Inflammatory macrophage treated with lipopolysaccharide for 4 hours (primary cell): ENCODE measurements around the gene C11orf21.

ENCODE experiments used
- DNase-seq: peaks from one replicate; pipeline ENCODE4 v3.0.0-alpha.2; 2020

Gene C11orf21

DNA sequence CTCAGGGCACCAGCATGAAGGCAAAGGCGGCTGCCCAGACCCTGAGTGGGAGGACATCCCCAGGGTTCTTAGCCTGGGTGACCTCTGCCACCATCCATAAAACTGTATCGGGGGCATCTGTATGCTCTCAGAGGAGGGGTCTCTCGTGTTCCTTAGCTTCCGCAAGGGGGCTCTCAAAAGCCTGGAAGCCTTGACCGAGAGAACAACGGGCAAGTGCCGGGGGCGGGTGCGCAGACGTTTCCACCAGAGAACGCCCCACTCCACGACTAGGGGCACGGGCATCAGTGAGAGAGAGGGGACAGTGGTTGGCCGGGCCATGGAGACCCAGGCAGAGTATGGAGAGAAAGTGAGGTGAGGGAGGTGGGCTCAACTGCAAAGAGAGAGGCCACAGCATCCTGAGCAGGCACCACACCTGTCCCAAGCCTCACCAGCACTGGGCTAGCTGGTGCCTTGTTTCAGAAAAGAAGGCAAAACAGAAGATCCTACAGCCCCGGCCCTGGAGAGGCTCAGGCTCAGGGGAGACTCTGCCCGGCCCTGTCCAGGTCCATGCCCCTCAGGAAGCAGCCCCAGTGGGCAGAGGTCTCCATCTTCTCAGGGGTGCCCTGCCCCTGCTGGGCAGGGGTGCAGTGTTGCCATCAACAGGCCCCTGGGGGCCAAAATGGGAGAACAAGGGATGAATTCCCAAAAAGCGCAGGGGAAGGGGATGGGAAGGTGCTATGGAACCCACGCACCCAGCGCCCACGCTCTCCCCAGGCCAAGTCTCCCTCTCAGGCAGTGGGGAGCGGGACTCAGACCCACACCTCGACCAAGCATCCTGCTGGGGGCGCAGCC is 6.0 kb upstream of the C11orf21 start:
- DNase-seq, result no peak

- no peak for DNase-seq
Observed at GRCh38 chr11:2306877-2307500, 5.3 kb upstream of the C11orf21 start.

GRCh38 chr11:2306452-2306823 is 4.7 kb upstream of the C11orf21 start:
- DNase-seq, result no peak

GRCh38 chr11:2305788-2306451 is 4.2 kb upstream of the C11orf21 start:
- no peak for DNase-seq

GRCh38 chr11:2305140-2305778 is 3.5 kb upstream of the C11orf21 start:
- DNase-seq, result peak; percentile 76

DNA sequence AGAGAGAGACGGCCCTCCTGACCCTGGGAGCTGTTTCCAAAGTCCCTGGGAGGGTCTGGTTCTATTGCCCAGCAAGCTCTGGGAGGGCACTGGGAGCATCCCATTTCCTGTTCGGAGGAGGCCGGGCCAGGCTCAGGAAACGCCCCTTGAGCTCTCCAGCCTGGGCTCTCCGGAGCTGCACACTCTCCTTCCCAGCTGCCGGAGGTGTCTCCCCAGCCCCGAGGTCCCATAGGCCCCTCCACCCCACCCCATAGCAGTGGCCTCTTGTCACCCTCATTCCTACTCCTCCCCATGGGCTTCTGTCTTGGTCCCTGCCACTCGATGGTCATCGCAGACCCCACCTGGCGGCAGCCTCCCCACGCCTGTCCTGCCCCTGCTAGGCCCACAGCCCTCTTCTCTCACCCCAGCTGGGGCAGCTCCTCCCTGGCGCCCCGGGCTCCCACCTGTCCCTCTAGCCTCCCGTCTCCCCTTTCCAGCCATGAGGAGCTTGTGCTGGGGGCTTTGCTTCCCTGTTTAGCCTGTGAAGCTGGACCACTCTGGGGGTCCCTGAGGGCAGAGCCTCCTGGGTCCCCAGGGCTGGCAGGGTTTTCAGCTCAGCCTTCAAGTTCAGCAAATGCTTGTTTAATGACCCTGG is 2.9 kb upstream of the C11orf21 start:
- DNase-seq, result no peak

GRCh38 chr11:2303627-2304505 is 2.1 kb upstream of the C11orf21 start:
- DNase-seq, result no peak

GRCh38 chr11:2302896-2303626 is 1.3 kb upstream of the C11orf21 start:
- DNase-seq, result peak; percentile 43

DNA sequence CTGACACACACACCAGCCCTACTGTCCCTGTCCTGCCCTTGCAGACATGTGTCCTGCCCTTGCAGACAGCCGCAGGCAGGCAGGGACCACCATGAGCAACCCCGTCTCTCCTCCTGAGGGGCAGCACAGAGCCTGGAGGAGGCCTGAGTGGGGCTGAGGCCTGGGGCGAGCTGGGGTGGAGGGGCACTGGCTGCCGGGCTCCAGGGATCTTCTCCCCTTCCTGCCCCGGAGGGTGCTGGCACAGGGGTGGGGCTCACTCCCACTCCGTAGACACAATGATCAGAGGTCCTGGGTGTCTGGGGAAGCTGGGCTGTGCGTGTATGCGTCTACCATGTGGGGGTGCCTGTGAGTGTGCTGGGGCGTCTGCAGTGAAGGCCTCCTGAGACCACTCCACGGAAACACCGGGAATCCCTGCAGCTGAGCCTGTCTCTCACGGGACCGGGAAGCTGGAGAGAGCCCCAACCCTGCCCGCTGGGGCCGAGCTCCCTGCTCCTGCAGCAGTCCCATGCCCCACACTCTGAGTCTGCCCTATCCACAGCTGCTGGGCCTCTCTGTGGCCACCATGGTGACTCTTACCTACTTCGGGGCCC is 683 bp upstream of the C11orf21 start:
- peak; percentile 42 for DNase-seq

DNA sequence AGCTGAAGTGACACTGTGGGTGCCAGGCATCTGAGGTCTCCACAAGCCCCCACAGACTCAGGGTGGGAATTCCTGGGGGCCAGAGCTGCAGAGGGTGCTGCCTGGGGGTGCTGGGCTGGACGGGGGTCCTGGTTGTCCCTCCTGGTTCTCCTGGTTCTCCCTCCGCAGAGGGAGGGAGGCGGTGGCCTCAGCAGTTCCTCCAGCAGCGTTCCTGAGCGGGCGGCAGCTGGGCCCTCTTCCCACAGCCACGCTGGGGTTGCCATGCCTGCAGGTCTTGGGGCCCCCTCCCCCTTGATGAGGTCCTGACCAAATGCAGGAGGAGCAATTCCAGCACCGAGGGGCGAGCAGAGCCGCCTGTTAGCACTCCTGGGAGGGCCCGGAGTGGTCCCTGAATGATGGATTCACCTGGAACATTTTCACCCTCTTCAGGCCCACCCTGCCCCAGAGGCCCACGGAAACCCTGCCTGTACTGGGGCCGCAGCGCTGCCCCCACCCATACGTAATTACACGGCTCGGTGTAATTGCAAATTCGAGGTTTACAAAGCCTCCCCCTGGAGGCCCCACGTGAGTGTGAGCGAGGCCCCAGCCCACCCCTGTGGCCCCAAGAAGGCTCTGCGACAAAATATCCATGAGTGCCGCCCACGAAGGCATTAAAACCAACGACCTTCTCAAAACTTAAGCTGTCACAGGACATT is 635 bp downstream of the C11orf21 start:
- DNase-seq, result peak; percentile 10

DNA sequence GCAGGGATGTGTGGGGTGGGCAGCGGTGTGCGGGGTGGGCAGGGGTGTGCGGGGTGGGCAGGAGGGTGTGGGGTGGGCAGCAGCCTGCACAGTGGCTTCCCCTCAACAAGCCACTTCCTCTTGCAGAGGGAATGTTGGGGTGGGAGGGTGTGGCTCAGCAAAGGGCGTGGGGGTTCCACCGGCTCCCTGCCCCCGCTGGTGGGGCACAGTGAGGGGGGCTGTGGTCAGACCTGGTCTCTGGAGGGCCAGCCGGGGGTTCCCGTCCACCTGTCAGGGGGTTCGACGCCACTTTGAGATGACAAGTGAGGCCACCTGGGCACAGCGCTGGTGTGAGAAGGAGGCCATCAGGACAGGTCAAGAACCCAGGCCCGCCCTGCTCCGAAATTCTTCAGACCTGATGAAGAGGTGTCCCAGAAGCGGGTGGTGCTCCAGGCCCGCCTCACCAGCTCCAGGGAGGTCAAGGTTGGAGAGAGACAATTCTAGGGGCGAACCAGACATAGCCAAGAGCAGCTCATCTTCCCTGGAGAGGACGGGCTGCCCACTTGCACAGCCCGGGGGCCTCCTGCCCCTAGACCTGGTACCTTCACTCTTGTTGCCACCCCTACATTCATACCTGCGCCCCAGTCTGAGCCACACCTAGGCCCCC is 1.3 kb downstream of the C11orf21 start:
- DNase-seq, result no peak

DNA sequence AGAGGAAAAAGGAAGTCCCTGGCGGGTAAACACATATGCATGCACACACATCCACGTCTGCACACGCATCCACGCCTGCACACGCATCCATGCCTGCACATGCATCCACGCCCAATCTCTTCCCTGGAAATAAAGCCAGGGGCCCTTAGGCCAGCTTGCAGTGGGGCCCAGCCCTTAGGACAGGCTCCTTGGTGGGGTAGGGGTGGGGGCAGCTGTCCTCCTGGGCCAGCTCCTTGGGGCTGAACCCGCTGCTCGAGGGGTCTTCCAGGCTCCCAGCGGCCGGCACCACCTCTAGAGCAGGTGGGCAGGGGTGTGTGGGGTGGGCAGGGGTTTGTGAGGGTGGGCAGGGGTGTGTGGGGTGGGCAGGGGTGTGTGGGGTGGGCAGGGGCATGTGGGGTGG is 1.9 kb downstream of the C11orf21 start:
- no peak for DNase-seq

DNA sequence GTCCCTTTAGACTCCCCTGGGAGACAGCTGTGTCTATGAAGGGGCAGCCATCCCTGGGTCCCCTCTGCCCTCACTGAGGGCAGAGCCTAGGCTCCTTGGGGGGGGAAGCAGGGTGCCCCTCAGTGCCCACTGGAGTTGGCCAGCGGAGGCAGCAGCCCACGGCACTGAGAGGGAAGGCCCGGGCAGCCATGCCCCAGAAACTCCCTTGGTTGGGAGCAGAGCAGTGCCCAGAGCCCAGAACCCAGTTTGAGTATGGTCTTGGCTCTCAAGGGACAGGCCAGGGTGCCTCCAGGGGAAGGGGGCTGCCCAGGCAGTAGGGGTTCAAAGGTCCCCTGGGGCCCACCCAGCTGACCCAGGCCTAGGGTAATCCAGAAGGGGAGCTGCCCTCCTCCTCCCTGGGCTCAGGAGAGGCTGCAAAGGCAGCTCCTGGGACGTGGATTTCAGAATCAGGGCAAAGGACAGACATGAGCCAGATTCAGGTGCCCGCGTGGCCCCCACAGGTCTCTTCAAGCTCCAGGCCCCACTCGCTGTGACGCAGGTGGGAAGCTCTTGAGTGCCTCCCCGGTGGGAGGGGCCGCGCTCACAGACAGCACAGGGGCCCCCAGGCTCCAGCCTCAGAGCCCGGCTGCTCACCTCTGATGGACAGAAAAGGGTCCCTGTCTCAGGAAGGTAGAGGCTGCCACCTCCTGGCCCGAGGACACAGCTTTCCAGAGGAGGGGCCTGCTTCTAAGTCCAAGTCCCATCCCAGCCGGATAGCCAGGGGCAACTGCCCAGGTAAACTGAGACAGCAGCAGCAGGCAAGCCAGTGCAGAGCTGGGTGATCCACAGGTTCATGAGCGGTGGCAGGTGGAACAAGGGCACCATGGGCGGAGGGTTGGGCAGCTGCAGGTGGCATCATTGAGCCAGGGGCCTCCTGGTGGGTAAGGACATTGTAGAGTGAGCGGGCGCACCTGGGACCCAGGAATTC is 2.6 kb downstream of the C11orf21 start:
- DNase-seq, result peak; percentile 12

- no peak for DNase-seq
Observed at GRCh38 chr11:2298131-2298794, 3.5 kb downstream of the C11orf21 start.

- no peak for DNase-seq
Observed at GRCh38 chr11:2297623-2298030, 4.1 kb downstream of the C11orf21 start.

- DNase-seq, result no peak
Observed at GRCh38 chr11:2296913-2297622, 4.7 kb downstream of the C11orf21 start.
